ENCODE results near the gene CDH24.

The CDH24 gene

DNA sequence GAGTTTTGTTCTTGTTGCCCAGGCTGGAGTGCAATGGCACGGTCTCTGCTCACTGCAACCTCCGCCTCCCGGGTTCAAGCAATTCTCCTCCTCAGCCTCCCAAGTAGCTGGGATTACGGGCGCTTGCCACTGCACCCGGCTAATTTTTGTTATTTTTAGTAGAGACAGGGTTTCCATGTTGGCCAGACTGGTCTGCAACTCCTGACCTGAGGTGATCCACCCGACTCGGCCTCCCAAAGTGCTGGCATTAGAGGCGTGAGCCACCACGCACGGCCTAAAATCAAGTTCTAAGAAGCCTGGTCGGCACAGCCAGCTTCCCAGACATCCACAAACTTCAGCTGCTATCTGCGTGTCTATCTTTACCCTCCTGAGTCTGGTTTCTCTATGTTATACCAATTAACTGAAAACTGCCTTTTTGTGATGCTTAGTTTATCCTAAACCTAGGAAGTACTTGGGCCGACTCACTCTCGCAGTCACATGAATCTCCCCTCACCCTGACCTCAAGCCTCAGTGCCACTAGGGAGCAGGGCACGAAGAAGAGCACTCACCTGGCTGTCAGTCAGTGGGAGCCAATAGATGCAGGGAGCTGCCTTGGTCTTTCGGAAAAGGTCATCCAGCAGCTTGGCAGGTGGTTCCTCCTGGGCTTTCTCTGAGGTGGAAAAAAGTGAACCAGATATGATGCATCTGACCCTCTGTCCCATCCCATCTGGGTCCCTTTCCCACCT, 3.4 kb upstream of the CDH24 start:
- DNase-seq (ENCODE audit: low read depth) = no peak

DNA sequence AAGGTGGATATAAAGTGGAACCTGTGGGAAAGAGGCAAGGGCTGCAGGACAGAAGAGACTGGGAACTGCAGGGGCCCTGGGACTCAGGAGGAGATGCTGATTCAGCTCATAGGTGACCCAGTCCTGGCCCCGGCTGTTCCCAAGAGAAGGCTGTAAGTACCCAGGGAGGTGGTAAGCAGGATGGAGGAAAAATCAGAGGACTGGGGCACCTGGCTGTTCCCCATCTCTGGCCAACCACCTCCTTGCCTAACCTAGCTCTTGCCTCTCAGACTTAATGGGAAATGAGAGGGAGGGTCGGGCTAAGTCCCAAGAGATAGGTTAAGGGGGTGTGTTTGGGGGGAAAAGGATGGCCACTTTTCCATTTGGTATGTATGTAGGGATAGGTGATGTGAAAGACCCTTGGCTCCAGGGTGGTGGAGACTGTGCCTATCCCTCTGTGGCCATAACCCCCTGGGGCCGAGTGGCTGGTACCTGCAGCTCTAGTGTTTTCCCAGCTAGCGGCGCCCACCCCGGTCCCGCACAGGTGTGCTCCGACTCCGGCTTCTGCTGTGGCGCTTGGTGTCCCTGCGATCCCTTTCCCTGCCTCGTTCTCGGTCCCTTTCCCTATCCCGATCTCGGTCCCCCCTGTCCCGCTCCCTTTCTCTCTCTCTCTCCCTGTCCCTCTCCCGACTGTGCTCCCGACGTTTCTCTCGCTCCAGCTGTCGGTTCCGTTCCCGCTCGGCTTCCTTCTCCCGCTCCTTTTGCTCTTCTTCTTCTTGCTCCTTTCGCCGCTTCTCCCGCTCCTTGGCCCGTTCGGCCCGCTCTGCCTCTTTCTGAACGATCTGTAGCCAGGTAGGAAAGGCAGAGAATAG, 1.6 kb upstream of the CDH24 start:
- DNase-seq (ENCODE audit: low read depth) = no peak

DNA sequence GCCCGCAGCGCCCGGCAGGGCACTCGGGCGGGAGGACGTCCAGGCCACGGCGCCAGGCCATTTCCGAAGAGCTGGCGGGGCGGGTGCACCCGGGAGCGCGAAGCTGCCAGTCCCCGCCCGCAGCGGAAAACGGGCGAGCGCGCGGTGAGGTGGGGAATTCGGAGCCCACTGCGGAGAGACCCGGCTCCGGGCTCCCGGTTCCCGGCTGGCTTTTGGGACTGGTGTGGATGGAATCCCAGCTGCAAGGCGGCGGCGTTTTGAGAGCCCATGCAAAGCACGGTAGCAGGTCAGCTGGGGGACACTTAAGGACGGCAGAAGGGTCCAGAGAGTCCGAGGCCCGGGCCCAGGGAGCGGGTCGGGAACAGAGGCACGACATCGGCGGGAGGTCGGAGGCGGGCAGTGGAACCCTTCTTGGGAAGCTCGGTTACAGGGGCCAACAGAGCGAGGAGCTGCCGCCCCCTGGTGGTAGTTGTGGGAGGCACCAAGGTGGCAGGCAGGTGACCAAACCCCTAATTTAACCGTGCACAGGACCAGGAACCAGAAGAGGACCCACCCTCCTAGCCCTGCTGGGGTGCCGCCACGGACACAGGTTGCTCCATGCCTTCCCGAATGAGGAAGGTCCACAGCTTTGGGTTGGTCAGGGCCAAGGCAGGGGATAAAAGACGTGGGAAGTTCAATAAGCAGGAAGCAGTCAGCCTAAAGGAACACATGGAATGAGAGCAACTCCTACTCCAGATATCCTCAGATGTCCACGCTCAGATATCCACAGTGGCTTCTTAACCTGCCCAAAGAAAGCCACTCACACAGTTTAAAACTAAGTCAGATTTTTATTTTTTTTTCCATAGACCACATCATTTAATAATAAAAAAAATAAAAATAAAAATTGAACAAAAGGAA, 685 bp upstream of the CDH24 start:
- DNase-seq (ENCODE audit: low read depth) = peak; percentile 84

DNA sequence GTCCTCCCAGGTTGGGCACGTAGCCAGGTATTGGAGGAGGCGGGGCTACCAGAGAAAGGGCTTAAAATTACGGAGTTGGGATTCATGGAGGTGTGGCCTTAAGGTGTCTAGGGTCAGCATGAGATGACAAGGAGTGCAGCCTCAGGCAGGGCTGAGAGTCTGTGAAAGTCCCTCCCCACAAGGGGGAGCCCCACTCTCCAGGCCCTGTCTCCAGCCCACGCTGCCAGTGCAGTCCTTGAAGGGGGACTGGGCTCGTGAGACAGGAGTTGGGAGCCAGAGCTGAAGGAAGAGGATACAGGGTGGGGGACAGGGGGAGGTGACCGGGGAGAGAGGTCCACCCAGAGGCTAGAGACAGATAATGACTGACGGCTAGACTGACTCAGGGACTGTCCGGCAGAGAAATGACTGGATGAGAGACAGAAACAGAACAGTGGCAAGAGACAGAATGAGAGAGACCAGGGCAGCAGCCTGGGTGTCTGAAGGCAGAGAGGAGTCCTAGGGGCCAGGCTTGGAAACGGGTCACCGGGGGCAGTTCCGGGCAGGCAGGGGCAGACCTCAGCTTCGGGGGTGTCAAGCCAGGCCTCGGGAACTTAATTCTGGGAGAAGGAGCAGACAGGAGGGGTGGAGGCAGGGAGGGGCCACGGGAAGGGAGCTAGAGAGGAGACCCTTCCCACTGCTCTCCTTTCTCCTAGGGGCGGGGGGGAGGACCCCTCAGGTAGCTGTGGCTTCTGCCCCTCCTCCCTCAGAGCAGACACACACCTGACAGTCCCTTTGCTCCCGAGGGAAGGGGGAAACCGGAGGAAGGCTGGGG, 970 bp downstream of the CDH24 start:
- DNase-seq (ENCODE audit: low read depth) = peak; percentile 78

DNA sequence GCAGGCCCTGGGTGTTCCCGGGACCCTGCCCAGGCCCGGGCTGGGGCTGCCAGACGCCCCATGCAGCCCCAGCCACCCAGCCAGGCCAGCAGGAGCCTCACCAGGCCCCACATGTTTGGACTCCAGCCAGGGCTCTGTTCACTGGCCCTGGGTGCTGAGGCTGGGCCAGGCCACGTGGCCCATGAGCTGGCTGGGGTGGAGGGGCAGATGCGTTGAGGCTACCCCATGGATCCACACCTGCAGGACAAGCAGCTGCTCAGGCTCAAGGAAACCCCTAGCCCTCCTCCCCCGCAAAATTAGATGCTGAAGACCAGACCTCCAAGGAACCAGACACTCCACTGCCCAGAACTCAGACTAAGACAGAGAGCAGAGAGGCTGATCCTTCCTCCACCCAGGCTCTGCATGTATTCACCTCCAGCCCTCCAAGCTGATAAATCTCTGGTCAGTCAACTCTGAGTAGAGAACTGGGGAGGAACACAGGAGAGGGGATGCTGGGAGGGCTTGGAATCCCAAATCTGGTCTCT, 1.6 kb downstream of the CDH24 start:
- peak; percentile 46 for DNase-seq (ENCODE audit: low read depth)

DNA sequence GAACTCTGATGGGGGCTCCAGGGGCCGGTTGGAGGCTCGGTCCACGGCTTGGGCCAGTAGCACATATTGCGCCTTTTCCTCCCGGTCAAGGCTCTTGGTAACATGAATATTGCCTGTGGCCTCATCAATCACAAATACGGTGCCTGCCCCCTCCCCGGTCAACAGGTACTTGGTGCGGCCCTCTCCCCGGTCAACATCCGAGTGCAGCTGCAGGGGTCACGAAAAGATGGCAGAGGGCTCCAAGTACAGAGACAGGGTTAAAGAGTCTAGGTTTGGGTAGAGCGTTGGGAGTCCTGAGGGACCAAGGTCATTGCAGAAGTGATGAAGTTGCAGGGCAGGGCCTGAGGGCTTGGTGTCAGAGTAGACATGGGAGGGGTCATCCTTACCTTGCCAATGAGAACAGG, 2.2 kb downstream of the CDH24 start:
- DNase-seq (ENCODE audit: low read depth) = no peak

DNA sequence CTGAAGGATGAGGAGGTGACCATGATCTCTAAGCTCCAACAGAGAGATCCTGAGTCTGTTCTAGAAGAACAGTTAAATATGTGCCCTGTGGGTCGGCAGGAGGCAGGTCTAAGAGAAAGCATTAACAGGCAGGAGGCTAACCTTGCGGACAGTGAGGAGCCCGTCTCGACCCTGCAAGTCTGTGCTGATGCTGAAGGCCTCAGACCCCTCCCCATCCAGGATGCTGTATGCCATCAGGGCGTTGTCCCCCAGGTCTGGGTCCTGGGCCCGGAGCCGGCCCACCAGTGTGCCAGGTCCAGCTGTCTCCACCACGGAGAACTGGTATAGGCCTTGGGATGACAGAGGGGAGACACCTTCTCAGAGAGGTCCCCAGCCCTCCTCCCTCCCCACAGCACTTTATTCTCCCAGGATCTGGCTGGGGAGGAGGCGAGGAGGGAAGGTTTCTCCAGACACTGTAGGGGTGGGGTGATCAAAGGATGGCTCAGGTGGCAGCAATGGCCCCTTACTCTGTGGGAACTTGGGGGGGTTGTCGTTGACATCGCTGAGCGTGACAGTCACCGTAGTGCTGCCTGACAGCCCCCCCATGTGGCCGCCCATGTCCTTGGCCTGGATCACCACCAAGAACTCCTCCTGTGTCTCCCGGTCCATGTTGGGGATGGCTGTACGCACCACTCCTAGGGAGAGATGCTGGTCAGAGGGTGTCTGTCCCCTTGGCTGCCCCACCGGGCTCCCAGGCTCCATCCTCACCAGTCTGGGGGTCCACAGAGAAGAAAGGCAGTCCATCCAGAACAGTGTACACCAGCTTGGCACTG, 3.1 kb downstream of the CDH24 start:
- peak; percentile 31 for DNase-seq (ENCODE audit: low read depth)

DNA sequence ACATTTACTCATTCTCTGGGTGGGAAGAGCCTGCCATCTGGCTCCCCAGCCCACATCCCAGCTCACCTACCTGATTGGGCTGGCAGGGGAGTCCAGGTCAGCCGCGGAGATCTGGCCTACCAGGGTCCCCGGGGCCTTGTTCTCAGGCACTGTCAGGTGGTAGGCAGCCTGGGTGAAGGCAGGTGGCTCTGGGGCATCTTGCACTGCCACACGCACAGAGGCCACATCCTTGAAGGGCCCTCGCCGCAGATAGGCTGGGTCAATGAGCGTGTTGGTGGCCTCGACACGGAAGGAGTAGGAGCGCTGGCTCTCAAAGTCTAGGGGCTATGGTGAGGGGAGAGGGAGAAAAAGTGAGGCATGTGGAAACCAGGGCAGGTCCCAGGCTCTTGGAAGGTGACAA, 3.9 kb downstream of the CDH24 start:
- no peak for DNase-seq (ENCODE audit: low read depth)

DNA sequence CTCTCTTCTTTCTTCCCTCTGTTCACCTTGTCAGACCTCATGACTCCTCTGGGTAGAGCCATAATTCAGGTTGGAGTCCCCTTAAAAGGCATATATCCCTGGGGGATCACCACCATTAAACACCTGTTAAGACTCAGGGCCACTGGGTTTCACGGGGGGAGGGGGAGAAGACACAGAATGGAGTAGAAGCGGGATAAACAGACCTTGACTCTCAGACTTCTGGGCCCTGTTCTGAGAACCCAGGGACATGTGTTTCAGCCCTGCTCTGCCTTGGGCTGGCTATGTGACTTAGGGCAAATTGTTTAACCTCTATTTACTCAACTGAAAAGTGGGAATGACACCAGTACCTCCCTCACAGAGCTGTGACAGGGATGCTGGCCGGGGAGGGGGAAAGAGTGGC, 4.6 kb downstream of the CDH24 start:
- no peak for DNase-seq (ENCODE audit: low read depth)

DNA sequence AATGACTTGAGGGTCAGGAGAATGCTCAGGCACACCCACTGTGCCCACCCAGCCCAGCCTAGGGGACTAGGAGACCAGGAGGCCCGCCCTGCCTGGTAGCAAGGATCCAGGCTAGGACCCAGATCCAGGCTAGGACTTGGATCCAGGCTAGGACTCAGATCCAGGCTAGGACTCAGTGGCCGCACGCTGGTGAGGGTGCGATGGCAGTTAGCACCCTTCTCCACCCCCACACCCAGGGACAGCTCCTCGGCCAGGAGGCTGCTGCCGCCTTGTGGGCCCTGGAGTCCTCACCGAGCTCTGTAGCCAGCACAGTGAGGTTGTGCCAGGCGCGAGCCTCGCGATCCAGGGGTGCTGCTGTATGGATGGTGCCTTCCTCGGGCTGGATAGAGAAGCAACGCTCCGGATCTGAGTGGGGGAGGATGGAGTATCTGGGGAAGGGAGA, 5.1 kb downstream of the CDH24 start:
- DNase-seq (ENCODE audit: low read depth) = no peak

DNA sequence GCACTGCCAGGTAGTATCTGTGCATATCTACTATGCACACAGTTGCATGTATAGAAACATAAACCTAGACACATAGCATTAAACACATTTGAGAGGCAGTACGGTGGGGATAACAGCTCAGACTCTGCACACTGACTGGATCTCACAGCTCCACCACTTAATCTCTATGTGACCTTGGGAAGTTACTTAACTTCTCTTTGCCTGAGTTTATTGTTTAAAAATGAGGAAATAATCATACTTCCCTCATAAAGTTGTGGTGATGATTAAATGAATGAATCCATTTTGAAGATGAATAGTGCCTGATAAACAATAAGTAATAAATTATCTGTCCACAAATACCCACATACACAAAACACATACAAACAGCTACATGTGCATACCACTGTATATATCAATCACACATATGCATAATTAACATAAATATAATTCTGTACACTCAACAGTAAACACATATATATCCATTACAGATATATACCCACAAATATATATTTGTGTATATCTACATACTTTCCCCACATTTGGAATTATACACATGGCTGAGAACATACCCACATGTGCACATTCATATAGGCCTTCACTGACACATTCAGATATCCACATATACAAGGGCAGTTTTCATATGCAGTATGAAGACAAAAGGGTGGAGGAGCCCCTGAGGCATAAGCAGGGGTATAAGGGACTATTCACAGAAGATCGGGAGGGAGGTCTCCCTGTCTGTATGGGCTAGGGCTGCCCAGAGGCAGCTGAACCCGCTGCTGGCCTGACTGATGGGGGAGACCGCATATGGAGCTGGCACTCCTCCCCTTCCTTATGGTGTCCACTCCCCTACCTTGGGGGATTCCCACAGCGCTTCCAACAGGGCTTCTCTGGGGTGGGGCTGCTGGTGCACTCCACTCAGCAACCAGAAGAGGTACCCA, 5.9 kb downstream of the CDH24 start:
- no peak for DNase-seq (ENCODE audit: low read depth)

DNA sequence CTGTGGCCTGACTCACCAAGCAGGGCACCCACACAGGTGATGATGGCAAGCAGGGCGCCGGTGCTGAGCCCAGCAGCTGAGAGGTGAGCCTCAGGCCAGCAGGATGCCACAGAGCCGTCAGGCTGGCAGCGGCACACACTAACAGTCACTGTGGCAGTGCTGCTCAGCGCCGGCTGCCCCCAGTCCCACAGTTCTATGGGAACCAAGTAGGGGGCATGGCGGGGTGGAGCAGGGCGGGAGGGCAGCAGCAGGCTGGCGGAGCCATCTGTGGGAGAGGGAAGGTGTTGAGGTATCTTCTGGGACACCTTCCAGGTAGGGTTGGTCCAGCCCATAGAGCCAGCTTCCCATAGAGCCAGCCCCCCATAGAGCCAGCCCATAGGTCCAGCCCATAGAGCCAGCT, 8.3 kb downstream of the CDH24 start:
- no peak for DNase-seq (ENCODE audit: low read depth)

DNA sequence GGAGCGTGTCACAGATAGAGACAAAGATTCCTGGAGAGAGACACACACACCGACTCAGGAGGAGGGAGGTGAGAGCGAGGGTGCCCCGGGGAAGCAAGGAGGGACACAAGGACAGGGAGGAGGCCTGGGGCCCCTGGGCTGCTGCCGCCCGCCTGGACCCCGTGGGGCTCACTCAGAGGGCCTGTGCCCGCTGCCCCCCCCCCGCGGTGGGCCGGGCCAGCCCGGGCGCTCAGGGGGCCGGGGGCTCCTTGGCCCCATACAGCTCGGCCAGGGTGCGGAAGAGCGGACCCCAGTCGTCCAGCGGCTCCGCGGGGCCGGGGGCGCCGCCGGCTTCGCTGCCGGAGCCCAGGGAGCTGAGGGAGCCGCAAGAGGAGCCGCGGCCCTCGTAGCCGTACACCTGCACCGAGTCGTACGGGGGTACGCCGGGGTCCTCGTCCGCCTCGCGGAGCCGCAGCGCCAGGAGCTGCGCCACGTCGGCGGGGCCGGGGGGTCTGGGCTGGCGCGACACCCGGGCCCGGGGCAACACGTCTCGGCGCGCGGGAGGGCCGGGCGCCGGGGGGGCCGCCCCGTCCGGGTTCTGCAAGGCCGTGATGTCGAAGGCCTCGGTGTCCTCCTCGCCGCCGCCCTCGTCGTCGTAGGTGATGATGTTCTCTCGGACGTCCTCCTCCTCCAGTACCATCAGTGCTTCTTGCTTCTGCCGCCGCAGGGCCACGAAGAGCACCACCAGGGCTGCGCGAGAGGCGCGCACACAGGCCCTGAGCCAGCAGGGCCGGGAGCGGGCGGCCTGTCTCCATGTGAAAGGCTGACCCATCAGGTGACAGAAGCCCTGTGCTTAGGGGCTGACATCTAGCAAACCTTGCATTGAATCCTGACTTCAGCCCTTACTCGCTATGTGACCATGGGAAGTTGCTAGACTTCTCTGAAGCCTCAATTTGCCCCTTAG, 9.3 kb downstream of the CDH24 start:
- no peak for DNase-seq (ENCODE audit: low read depth)

DNA sequence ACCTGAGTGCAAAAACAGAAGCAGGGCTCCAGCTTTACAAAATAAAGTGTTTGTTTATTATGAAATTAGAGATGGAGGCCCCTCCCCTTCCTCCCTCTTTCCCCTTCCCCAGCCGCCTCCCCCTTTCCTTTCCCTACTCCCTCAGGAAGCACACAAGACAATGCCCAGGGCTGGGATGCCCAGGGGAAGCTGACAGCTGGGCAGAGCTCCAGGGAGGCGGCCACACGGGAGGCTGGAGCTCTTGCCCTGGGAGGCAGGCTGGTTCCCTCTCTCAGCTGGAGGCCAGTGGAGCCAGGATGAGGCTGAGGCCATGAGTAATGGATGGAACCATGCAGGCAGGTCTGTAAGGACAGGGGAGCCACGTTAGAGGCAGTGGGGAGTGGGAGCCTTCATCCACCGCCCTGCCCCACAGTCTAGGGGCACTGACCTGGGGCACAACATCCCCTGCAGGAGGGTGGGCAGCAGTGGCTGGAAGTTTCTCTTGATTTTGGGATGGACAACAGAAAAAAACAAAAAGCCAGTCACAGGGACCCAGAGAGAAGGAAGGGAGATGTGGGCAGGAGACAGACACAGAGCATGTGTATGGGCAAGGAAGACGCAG, 10.2 kb downstream of the CDH24 start:
- DNase-seq (ENCODE audit: low read depth) = peak; percentile 46

DNA sequence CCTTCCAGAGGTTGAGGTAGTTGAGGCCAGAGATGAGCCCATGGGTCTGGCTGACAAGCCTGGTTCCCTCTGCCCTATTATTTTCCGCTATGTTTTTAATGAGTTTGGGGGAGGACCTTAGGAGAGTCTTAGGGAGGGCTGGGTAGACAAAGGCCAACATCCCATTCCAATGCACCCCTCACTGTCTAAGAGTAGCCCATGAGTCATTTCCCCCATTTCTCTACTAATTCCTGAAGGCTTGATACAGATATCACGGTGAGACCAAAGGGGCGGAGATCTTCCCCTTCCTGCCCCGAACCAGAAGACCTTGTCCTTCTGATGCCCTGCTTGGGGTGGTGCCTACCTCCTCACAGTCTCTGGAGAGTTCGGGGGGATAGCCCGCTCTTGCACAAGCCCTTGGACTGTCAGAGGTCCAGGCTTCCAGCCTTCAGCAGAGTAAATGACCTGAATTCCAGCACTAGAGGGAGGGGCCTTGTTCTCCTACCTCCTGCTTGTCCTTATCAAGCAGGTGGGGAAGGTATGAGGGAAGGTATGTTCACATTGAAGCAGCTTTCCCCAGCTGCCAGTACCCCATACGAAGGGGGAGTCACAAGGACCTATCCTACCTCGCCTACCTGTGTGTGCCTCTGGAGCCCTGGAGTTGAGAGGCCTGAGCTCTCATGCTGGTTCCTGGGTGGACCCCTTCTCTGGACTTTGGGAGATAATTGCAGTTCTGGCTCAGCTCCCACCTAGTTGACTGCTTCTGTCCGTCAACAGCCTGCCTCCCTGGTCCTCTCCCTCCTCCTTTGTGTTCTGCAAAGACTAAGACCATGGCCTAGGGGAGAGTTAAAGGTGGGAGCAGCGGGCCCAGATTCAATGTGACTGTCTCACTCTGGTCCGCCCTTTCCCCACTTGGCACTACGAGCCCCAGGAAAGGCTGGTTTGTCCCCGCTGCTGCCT, 11.6 kb downstream of the CDH24 start:
- peak; percentile 42 for DNase-seq (ENCODE audit: low read depth)

DNA sequence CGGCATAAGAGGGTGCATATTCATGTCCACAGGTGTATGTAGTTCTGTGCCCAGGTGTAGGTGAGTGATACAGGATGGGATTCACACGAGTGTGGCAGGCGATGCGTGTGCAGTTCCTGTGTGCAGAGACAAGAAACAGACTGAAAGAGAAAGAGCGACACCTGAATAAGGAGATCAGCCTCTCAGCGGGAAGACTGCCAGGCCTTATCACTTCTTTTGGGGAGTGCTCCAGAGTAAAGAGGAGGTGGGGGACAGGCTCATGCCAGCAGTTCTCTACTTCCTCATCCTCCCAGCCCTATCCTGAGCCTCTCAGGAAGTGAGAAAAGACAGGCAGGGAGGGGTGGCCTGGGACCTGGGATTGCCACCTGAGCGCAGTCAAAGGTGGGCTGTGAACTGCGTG, 12.5 kb downstream of the CDH24 start:
- no peak for DNase-seq (ENCODE audit: low read depth)

DNA sequence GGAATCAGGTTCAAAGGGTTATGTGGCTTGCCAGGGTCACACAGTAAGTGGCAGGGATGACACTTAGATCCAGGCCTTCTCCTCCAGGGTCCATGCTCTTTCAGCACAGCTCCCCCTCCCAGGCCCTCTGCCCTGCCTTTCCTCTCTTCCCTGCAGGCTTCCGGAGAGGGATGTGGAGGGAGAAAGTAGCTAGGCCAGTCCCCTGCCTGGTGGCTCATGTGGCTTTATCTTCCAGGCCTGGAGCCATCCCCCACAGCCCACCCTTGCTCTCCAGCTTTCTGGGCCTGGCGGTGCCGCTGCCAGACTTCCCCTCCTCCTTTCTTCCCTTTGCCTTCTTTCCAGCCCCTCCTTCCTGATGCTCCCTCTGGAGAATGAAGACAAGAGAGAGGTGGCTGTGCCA, 13.6 kb downstream of the CDH24 start:
- no peak for DNase-seq (ENCODE audit: low read depth)
